ENCODE data around the gene DCDC2C.
"Not testable (repeated sequence)": the region's sequence is repeated elsewhere in the genome, so short reads cannot be mapped to it uniquely, and the experiment has no call there.

The DCDC2C gene

GRCh38 chr2:3703236-3703756 is at the start of gene DCDC2C:
Gene DCDC2C (plus strand): TSS chr2:3703575. CDS start chr2:3703752, 177 bp downstream.
- no peak for DNase-seq

DNA sequence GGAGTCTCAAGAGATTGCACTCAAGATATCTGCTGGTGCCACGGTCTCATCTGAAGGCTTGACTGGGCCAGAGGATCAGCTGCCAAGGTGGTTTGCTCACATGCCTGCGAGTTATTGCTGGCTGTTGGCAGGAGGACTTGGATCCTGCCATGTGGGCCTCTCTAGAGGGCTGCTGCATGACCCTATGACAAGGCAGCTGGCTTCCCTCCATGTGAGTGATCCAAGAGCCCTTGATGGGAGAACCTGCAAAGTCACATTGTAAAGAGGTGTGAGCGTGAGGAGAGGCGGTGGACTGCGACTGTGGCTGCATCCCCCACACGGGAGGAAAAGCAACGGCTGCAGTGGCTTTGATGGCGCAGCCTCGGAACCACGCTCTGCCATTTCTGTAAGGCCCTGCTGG is 49.4 kb upstream of the DCDC2C start:
- no peak for DNase-seq

DNA sequence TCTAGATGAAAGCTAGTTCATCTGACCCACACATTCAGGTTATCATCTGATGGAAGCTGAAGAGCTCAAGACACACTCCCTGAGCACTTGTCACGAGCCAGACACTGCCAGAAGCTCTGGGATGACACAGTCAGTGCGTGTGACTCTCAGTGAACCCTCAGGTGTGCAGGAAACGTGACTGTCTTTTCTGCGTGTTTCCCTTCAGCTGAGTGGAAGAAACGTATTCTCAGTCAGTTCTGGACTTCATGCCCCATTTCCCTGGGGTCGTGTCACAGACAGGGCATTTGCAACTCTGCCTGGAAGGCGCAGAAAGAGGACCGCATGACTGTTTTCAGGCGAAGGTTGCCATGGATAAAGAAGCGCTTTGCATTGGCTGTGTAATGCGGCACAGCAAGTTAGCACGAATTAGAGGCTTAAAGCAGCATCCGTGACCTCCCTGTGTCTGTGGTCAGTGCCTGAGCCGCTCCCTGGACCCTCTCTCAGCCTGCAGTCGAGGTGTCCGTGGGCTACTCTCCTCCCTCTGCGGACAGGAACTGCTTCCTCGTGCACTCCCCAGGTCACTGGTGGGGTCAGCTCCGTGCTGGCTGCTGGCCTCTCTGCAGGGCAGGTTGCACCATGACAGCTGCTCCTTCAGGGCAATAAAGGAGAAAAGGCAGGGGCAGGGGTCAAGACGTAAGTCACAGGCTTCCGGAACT is 48.7 kb upstream of the DCDC2C start:
- no peak for DNase-seq

GRCh38 chr2:3655871-3656761 is 47.3 kb upstream of the DCDC2C start:
- no peak for DNase-seq

DNA sequence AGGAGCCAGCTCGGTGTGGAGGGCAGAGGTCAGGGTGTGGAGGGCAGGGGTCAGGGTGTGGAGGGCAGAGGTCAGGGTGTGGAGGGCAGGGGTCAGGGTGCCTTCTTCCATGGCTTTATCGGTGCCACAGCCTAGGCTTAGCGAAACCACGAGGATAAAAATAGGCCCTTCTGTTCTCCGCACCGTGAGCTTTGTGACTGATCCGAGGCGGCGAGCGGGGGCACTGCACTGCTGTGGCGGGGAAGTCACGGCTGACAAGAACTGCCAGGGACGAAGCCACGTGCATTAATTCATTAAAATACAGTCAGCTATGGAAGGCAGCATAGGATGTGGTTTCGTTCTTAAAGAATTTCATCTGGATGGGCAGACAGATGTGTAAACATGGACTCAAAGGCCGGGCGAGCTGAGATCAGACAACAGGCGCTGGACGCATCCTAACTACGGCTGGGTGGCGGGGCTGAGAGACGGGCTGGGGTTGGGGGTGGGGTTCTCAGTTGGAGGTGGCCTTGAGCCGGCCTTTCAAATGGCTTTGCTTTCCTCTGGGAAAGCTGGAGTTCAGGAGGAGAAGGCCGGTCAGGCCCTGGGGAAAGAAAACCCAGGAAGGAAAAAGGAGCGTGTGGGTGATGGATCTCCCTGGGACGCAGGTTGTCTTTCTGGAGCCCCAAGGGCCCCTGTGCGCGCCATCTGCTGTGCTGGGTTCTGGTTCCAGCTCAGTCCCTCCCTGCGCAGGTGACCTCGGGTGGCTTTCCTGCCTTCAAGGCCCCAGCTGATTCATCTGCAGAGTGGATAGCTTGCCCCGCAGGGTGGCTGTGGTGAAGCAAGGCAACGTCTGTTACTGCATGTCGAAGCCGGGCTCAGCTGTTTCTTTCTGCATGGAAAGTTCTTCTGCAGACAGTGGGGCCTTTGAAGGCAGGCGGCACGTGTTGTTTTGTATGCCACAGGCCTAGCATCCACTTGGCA is 46.3 kb upstream of the DCDC2C start:
- DNase-seq = no peak

- no peak for DNase-seq
These were observed 45.5 kb upstream of the DCDC2C start, which contains the start of gene ALLC for GRCh38 chr2:3657881-3658280. Gene ALLC (plus strand): TSS chr2:3658200. CDS start chr2:3671158, 12,958 bp downstream.

DNA sequence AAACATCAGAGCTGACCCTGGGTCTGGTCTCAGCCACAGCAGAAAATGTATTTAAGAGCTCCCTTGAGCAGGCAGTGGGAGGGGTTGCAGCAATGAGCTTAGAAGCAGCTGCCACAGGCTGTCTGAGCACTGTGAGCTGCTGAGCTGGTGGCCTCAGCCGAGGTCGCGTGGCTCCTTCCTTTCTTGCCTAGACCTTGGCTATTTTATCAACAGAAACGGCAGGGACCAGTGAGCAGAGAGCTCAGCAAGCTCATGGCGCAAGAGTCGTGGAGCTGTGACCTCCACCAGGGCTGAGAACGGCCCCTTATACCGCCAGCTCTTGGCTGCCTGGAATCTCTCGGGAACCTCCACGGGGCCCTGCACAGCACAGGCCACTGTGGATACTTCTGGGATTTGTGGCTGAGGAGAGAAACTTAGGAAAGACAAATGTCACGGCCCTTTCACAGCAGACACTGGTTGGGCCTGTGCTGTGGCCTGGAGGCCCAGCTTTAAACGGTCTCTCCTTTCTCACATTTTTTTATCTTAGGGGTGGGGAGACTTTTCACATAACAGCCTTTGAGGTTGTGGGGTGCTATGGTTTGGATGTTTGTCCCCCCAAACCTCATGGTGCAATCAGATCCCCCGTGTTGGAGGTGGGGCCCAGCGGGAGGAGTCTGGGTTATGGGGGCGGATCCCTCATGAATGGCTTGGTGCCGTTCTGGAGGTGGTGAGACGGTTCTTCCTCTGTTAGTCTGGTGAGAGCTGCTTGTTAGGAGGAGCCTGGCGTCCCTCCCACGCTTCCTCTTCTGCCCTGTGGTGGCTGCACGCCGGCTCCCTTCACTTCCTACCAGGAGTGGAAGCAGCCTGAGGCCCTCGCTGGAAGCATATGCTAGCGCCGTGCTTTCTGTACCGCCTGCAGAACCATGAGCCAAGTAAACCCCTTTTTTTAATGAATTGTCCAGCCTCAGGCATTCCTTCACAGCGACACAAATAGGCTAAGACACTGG is 43.6 kb upstream of the DCDC2C start:
- DNase-seq = no peak

DNA sequence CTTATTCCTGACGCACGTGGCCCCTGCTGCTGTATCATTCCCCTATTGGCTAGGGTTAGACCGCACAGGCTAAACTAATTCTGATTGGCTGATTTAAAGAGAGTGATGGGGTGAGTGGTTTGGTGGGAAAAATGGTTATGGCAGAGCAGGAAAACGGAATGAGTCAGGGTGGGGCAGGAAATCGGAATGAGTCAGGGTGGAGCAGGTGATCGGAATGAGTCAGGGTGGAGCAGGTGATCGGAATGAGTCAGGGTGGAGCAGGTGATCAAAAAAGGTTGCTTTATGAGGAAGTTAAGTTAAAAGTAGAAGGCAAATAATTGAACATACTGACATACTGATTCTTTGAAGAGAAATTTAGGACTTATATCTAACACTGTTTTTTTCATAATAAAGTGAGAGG is 42.7 kb upstream of the DCDC2C start:
- DNase-seq = not testable (repeated sequence)

DNA sequence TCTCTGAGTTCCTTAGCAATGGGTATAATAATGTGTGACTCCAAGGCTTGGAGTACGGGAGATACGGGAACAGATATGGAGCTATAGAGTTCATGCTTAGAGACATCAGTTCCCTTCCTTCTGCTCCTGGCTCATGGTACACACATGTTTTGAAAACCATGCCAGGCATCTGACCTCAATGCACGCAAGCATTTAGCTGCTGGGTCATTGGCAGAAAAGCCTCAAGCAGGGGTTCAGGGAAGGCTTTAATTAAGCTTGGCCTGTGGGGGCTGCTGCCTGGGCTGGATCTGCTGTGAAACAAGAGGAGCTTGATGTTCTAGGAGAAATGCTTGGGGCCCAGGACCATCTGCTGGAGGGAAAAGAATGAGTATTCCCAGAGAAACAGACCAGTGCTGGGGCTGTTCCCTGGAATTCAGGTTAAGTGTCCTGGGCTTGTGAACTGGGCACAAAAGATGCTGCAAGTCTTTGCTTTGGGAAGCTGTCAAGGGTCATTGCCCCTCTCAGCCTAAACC is 42.2 kb upstream of the DCDC2C start:
- DNase-seq = no peak

- no peak for DNase-seq
These were observed 41.1 kb upstream of the DCDC2C start for GRCh38 chr2:3662239-3662638.

- DNase-seq = no peak
These were observed 39.3 kb upstream of the DCDC2C start for GRCh38 chr2:3664118-3664517.

DNA sequence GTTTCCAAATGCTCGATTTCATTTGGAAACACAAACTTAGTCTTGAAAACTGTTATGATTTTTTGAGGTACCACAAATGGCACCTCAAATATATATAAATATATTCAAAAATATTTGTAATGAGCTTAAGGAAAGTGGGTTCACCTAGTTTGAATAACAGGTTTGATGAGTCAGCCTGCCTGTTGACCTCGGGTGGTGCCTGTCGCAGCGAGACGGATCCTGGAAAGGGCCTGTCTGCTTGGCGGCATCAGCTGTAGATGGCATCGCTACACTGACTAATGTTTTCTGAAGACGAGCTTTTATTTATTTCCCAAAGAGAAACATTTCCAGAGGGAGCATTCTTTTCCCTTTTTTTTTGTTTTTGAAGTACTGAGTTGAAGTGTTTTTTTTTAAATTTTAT is 38.5 kb upstream of the DCDC2C start:
- no peak for DNase-seq

DNA sequence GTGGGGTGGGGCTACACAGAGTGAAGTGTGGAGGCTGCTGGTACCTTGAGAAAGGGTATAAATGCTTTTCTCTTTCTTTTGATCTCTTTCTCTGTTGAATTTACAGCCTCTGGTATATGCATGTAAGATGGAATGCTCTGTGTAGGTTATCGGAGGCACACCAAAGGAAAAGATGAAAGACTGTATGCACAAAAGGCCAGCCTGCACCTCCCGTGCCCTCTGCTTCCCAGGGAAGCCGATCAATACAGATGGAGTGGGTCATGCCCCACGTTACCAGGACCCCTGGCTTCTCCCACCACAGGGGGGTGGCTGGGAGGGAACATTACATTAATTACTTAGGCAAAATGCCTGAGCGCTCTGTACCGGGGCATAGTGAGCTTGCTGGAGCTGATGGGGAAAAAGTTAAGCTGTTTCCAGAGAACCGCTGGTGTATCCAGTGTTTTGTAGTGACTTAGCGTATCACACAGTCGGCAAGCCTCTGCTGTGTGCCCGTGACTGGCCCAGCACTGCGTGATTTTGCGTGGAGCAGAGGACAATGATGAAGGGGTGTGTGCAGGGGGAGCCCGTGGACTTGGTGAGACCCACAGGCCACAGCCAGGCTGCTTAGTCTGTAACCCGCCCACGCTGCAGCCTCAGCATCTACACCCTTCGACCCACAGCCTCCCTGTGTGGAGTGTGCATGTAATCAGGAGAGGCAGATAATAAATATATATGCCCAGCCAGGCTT is 37.3 kb upstream of the DCDC2C start:
- no peak for DNase-seq

GRCh38 chr2:3666613-3666975 is 36.8 kb upstream of the DCDC2C start:
- DNase-seq = no peak

DNA sequence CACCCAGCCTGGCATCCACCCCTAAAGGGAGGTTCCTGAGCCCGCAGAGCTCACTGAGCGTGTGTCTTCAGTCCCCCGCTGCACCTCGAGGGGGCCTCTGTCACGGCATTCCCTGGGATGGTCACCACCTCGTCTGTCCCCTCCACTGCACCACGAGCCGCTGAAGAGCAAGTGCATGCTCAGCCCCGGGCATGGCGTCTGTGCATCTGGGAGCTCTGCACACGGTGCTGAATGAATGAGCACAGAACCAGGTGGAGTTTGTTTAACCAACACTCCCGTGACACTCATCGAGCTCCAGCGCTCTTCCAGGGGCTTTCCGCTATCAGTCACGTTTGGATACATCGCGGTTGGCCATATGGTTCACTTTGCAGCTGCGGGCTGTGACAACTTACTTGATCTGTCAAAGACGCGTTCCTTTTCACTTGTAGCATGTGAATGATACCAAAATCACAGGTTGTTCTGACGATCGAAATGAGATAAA is 36.2 kb upstream of the DCDC2C start:
- DNase-seq = no peak

GRCh38 chr2:3669656-3670055 is 33.7 kb upstream of the DCDC2C start:
- DNase-seq = no peak

DNA sequence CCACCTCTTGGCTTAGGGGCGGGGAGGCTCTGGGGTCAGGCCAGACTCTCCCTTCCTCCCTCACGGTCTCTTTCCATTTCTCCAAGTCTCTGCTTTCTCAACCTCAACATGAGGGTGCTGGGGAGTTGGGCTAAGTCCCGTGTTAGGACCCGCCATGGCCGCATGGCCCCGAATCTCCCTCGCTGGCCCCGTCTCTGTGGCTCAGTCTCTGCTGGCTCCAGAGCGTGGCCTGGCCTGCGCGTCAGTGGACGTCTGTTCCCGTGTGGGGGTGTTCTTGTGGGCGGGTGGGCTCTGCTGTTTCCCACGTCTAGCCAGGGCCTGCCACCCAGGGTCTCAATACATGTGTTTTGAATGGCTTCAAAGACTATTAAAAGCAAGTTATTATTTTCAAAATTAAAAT is 33.0 kb upstream of the DCDC2C start:
- DNase-seq = no peak

DNA sequence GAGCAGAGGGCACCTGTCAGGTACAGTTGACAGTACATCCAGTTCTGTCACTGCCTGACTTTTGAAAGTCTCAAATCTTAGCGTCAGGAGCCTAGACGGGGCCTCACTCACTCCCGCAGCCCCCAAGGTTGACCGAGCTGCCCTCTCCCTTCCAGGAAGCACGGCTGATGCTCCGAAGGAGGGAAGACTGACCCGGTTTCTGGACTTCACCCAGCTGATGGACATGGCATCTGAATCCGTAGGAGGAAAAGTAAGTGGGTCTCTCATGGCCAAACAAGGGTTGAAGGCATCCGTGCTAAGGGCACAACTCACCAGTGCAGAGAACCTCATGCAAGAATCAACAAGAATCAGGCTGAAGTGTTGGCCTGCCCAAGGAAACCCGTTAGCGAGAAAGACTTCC is 32.4 kb upstream of the DCDC2C start:
- no peak for DNase-seq

- DNase-seq = no peak
These were observed 30.3 kb upstream of the DCDC2C start for GRCh38 chr2:3672861-3673678.
